HCT116 (cell line): Measurements from ENCODE around the gene ZMYND10. TPM values are rescaled to one million over a fixed set of nuclear protein-coding genes. Genes with fewer than 3 reads are reported as not detected.

ENCODE experiments used
- ATAC-seq: fragments of 200-7000 bp; cut with Tn5 transposase; 2 replicates; pipeline ENCODE4 v1.9.1; 2020; ENCODE audit warnings: mild to moderate bottlenecking, moderate library complexity
- BruUV-seq: library from RNA; stranded (reverse); fragments of 400-500 nt; replicated peaks from 2 replicates; lab custom pipeline; 2021; lab: Mats Ljungman, UMichigan
- CTCF ChIA-PET: fragments of 300-600 bp; sonication (Branson Sonifier 250); formaldehyde crosslinking; loops from one replicate; lab custom pipeline; 2021; ENCODE audit warnings: antibody characterized with exemption; lab: Charles Lee
- POLR2A ChIA-PET: fragments of 300-600, 350-600 bp; sonication (Branson Sonifier 250); formaldehyde crosslinking; loops from one replicate; lab custom pipeline; 2021; ENCODE audit warnings: antibody characterized with exemption; lab: Charles Lee
- RAD21 ChIA-PET, 2 experiments: fragments of 300-600 bp; sonication (Branson Sonifier 250); formaldehyde crosslinking; loops; one replicate each; lab custom pipeline; 2023; ENCODE audit warnings: low total read pairs in 2 of 2; ENCODE audit not compliant: uncharacterized antibody in 2 of 2, unreplicated experiment in 2 of 2, low non-redundant PET in 1 of 2; lab: Charles Lee
- DNase-seq: peaks from one replicate; pipeline ENCODE4 v3.0.0-alpha.2; 2010; ENCODE audit warnings: low read depth, low spot score
- H2AFZ ChIP-seq: fragments of 200-600 bp; shearing (Covaris generic), sonication (generic); 2 replicates; pipeline ENCODE4 v1.6.1; 2017; ENCODE audit warnings: low read depth, mixed run types, mixed read lengths, antibody characterized with exemption, low read length; ENCODE audit not compliant: poor library complexity, severe bottlenecking
- H3K27ac ChIP-seq: 2 replicates; pipeline ENCODE4 v1.5.1; 2012; ENCODE audit warnings: low read depth, low read length
- H3K27me3 ChIP-seq: fragments of 200-600 bp; sonication (generic); 2 replicates; pipeline ENCODE4 v1.6.1; 2016; ENCODE audit warnings: mixed run types, low read length, mixed read lengths; ENCODE audit not compliant: insufficient read depth
- H3K36me3 ChIP-seq, 2 experiments: fragments of 200-500 bp in 1 of 2; fragments of 200-600 bp in 1 of 2; sonication (Bioruptor generic) in 1 of 2; sonication (generic) in 1 of 2; 2 replicates each; pipeline versions ENCODE4 v1.5.1 to v1.6.1; 2014 to 2016; ENCODE audit warnings: low read length in 2 of 2, inconsistent platforms in 1 of 2, mixed read lengths in 1 of 2, mixed run types in 1 of 2; ENCODE audit not compliant: insufficient read depth in 2 of 2, control insufficient read depth in 1 of 2
- H3K4me1 ChIP-seq, 2 experiments: fragments of 200-600 bp in 1 of 2; sonication (generic) in 1 of 2; 2 replicates each; pipeline versions ENCODE4 v1.5.1 to v1.6.1; 2012 to 2017; ENCODE audit warnings: low read length in 2 of 2, inconsistent platforms in 1 of 2, mild to moderate bottlenecking in 1 of 2, mixed read lengths in 1 of 2, mixed run types in 1 of 2, moderate library complexity in 1 of 2; ENCODE audit not compliant: insufficient read depth in 2 of 2, control insufficient read depth in 1 of 2
- H3K4me2 ChIP-seq: fragments of 200-600 bp; sonication (generic); 2 replicates; pipeline ENCODE4 v1.6.1; 2017; ENCODE audit warnings: mixed run types, low read length, mixed read lengths
- H3K4me3 ChIP-seq, 2 experiments: fragments of 200-600 bp in 1 of 2; sonication (generic) in 1 of 2; replicated peaks in 1 of 2; 2 replicates each; pipeline ENCODE4 v1.5.1; 2011 to 2016; ENCODE audit warnings: low read length in 2 of 2, control low read depth in 1 of 2, low read depth in 1 of 2, mild to moderate bottlenecking in 1 of 2, mixed read lengths in 1 of 2, mixed run types in 1 of 2
- H3K79me2 ChIP-seq: fragments of 200-600 bp; sonication (generic); 2 replicates; pipeline ENCODE4 v1.6.1; 2017; ENCODE audit warnings: mild to moderate bottlenecking, mixed run types, low read length, moderate library complexity, mixed read lengths; ENCODE audit not compliant: insufficient read depth
- H3K9ac ChIP-seq: fragments of 200-600 bp; sonication (generic); 2 replicates; pipeline ENCODE4 v1.6.1; 2016; ENCODE audit warnings: low read length, mixed read lengths
- H3K9me2 ChIP-seq: fragments of 200-600 bp; sonication (generic), shearing (Covaris generic); 2 replicates; pipeline ENCODE4 v1.6.1; 2017; ENCODE audit warnings: mixed run types, mild to moderate bottlenecking, moderate library complexity; ENCODE audit not compliant: insufficient read depth
- H3K9me3 ChIP-seq, 2 experiments: fragments of 200-500 bp in 1 of 2; fragments of 200-600 bp in 1 of 2; sonication (Bioruptor generic) in 1 of 2; sonication (generic) in 1 of 2; 2 replicates each; pipeline ENCODE4 v1.6.1; 2014 to 2017; ENCODE audit warnings: low read length in 2 of 2, mixed read lengths in 2 of 2, inconsistent platforms in 1 of 2, low read depth in 1 of 2, mild to moderate bottlenecking in 1 of 2, mixed run types in 1 of 2, moderate library complexity in 1 of 2; ENCODE audit not compliant: control insufficient read depth in 1 of 2, insufficient read depth in 1 of 2
- H4K20me1 ChIP-seq: fragments of 200-600 bp; sonication (generic), shearing (Covaris generic); 2 replicates; pipeline ENCODE4 v1.6.1; 2017; ENCODE audit warnings: mixed run types, mild to moderate bottlenecking, moderate library complexity; ENCODE audit not compliant: insufficient read depth
- CEBPB ChIP-seq: IDR thresholded peaks from 2 replicates; pipeline ENCODE4 v1.6.1; 2012; ENCODE audit warnings: low read depth
- EZH2 ChIP-seq: fragments of 200-600 bp; sonication (generic); IDR thresholded peaks from 2 replicates; pipeline ENCODE4 v1.6.1; 2017; ENCODE audit warnings: antibody characterized with exemption, mixed run types
- RAD21 ChIP-seq: IDR thresholded peaks from 2 replicates; pipeline ENCODE4 v1.6.1; 2012; ENCODE audit warnings: low read depth, mild to moderate bottlenecking
- REST ChIP-seq: IDR thresholded peaks from 2 replicates; pipeline ENCODE4 v1.6.1; 2012; ENCODE audit warnings: low read depth
- ZFX ChIP-seq: fragments of 450-650 bp; IDR thresholded peaks from 2 replicates; pipeline ENCODE4 v1.6.1; 2017
- ZNF274 ChIP-seq: fragments of 200-500 bp; sonication (Bioruptor generic); IDR thresholded peaks from 2 replicates; pipeline ENCODE4 v1.6.1; 2014; ENCODE audit warnings: mild to moderate bottlenecking, low read depth, low read length, inconsistent platforms
- intact Hi-C: fragments of 100-400 bp; cut with micrococcal nuclease; formaldehyde crosslinking; loops from 2 replicates; pipeline ENCODE4 v1.10.0; 2022
- total RNA-seq: library from RNA; stranded (reverse); gene quantifications from one replicate; pipeline ENCODE4 v1.2.1, GENCODE V29; 2021; ENCODE audit not compliant: unreplicated experiment

Gene ZMYND10
- total RNA-seq, 1 experiment from 2014 or later, result 3.3 TPM

DNA sequence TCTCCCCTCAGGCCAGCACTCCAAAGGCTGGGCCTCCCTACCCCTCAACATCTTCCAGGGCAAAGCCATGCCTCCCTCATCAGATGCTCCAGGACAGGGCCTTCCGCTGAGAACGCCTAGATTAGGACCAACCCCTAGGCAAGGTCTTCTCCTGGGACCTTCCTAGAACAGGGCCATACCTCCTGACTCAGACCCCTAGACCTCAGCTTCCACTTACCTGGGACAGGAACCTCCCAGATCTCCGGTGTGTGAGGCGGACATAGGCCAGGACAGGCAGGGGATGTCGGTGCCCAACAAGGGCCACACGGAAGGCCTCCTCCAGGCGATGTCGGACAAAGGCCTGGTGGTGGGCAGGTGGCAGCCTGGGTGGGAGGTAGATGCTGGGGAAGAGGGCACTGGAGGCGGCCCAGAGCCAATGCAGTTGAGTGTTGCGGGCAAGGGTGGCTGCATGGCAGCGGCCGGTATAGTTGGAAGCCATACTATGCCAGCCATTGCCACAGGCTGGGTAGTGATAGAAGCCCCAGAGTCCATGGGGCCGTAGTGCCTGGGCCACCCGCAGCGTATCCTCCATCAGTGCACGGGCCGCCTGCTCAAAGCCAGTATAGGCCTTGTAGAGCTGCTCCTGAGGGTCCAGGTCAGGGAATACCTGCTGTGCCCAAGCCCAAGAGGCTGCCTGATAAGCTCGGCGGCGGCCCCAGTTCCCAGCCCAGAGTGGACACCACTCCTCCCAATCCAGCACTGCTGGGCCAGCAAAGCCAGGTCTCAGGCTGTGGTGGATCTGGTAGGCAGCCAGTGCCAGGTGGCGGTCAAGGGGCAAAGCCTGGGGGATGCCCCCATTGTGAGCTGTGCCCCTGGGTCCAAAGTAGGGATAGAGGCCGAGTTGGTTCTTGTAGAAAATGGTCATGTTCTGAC, 50.8 kb downstream of the ZMYND10 start:
- RAD21 ChIA-PET, result no interaction called here
- Histone ChIP-seq H2AFZ (no peak overlapping the region), H3K4me3 (no peak overlapping the region), H3K27me3 (no peaks in the 10 kb centered on the region), H3K36me3 (peaks cover 3 to 11% of the 10 kb centered on the region in 2 experiments; a peak in 2 of 4 replicates), H3K79me2 (peaks cover 27% of the 10 kb centered on the region), H3K4me2 (no peak overlapping the region), H3K9me3 (no peaks in the 10 kb centered on the region), H3K9me2 (no peaks in the 10 kb centered on the region), H3K9ac (no peak overlapping the region), H4K20me1 (no peaks in the 10 kb centered on the region), H3K27ac (no peak overlapping the region), H3K4me1 (peaks cover 11 to 31% of the 10 kb centered on the region in 2 experiments)
- CTCF ChIA-PET, result no interaction called here
- intact Hi-C loops, result no loop called here
- POLR2A ChIA-PET, result interaction anchor here (1.3 kb wide), 1 partner anchor 17 kb away, joined by 4 read pairs; the partner anchor contains the start of gene LSMEM2
- DNase-seq (no peak), ATAC-seq (no peak)
- no peak for TF ChIP-seq ZFX
- TF ChIP-seq EZH2, result no peak
- no peak for TF ChIP-seq REST
- no peak for TF ChIP-seq RAD21
- no peak for TF ChIP-seq CEBPB
- no peak for TF ChIP-seq ZNF274
- no TSS peak for BruUV-seq
